ENCODE data around the gene ZNF468. TPM values are rescaled to one million over a fixed set of nuclear protein-coding genes. Genes with fewer than 3 reads are reported as not detected.

The ZNF468 gene
- total RNA-seq, 2 experiments from 2014 or later: 11.2 to 12.9 TPM

GRCh38 chr19:52896431-52897137 is 39.2 kb upstream of the ZNF468 start:
- no peak for ATAC-seq
- ChIA-PET CTCF (no interaction called here), POLR2A (no interaction called here)
- no peaks in the 10 kb centered on the region for H3K27me3 Mint-ChIP-seq
- peaks cover 31% of the 10 kb centered on the region for H3K36me3 Mint-ChIP-seq (ENCODE audit: low read depth)
- TF ChIP-seq CTCF (IDR thresholded peaks at IDR 0.05): no peak
- H3K4me1 Mint-ChIP-seq (ENCODE audit: low read depth): peaks cover 17% of the 10 kb centered on the region
- H3K4me3 Mint-ChIP-seq: peak overlapping the region; percentile 89
- peak overlapping the region; percentile 94 for H3K27ac Mint-ChIP-seq
- DNase-seq: peak; percentile 11
- H3K9me3 Mint-ChIP-seq: no peaks in the 10 kb centered on the region
- intact Hi-C loops (cut with micrococcal nuclease): no loop called here

GRCh38 chr19:52891336-52891735 is 33.9 kb upstream of the ZNF468 start:
- ChIA-PET POLR2A (no interaction called here), CTCF (no interaction called here)
- Mint-ChIP-seq H3K27ac (no peak overlapping the region), H3K4me3 (no peak overlapping the region), H3K27me3 (no peaks in the 10 kb centered on the region), H3K9me3 (no peaks in the 10 kb centered on the region), H3K36me3 (ENCODE audit: low read depth) (peaks cover 69% of the 10 kb centered on the region), H3K4me1 (ENCODE audit: low read depth) (peaks cover 11% of the 10 kb centered on the region)
- intact Hi-C loops (cut with micrococcal nuclease): no loop called here
- no peak for TF ChIP-seq CTCF (IDR thresholded peaks at IDR 0.05)
- no peak for DNase-seq
- ATAC-seq: no peak

GRCh38 chr19:52889931-52890330 is 32.5 kb upstream of the ZNF468 start:
- H3K36me3 Mint-ChIP-seq (ENCODE audit: low read depth): peaks cover 73% of the 10 kb centered on the region
- H3K4me3 Mint-ChIP-seq: no peak overlapping the region
- ATAC-seq: no peak
- no peaks in the 10 kb centered on the region for H3K27me3 Mint-ChIP-seq
- no peak for TF ChIP-seq CTCF (IDR thresholded peaks at IDR 0.05)
- ChIA-PET POLR2A (no interaction called here), CTCF (no interaction called here)
- H3K27ac Mint-ChIP-seq: no peak overlapping the region
- no peak for DNase-seq
- H3K9me3 Mint-ChIP-seq: no peaks in the 10 kb centered on the region
- H3K4me1 Mint-ChIP-seq (ENCODE audit: low read depth): peaks cover 9% of the 10 kb centered on the region
- intact Hi-C loops (cut with micrococcal nuclease): no loop called here

GRCh38 chr19:52889076-52889475 is 31.7 kb upstream of the ZNF468 start:
- ChIA-PET POLR2A (no interaction called here), CTCF (no interaction called here)
- intact Hi-C loops (cut with micrococcal nuclease): no loop called here

More at GRCh38 chr19:52889076-52889475, 31.7 kb upstream of the ZNF468 start:
- Mint-ChIP-seq H3K4me3 (no peak overlapping the region), H3K36me3 (ENCODE audit: low read depth) (peaks cover 75% of the 10 kb centered on the region), H3K9me3 (peaks cover 5% of the 10 kb centered on the region), H3K4me1 (ENCODE audit: low read depth) (peaks cover 6% of the 10 kb centered on the region), H3K27ac (no peak overlapping the region), H3K27me3 (no peaks in the 10 kb centered on the region)
- ATAC-seq (no peak), DNase-seq (no peak)
- TF ChIP-seq CTCF (IDR thresholded peaks at IDR 0.05): no peak

All from activated CD8-positive, alpha-beta T cell treated with anti-CD3 and anti-CD28 coated beads for 36 hours (primary cell).